Activated CD8-positive, alpha-beta memory T cell treated with anti-CD3 and anti-CD28 coated beads, Interleukin-2, amount 10 ng/mL, durations not matched to agents 7 days and 5 days (primary cell): ENCODE data around the gene NENF. TPM values are rescaled to one million over a fixed set of nuclear protein-coding genes. Genes with fewer than 3 reads are reported as not detected.

Source experiments
- ATAC-seq: fragments of 150-1000 bp; cut with Tn5 transposase; one replicate; pipeline ENCODE4 v1.10.0; 2021; ENCODE audit warnings: moderate library complexity
- CTCF ChIA-PET: fragments of 350-600 bp; sonication (Branson Sonifier 250); formaldehyde crosslinking; loops from one replicate; lab custom pipeline; 2021; ENCODE audit warnings: antibody characterized with exemption; lab: Charles Lee
- DNase-seq: peaks from one replicate; pipeline ENCODE4 v3.0.0-alpha.2; 2020
- H3K27ac Mint-ChIP-seq: one replicate; pipeline ENCODE4 v1.8.0; 2021; ENCODE audit warnings: mild to moderate bottlenecking, mixed read lengths
- H3K27me3 Mint-ChIP-seq: one replicate; pipeline ENCODE4 v1.8.0; 2021; ENCODE audit warnings: mixed read lengths
- H3K36me3 Mint-ChIP-seq: one replicate; pipeline ENCODE4 v1.8.0; 2021; ENCODE audit warnings: mild to moderate bottlenecking, mixed read lengths
- H3K4me1 Mint-ChIP-seq: one replicate; pipeline ENCODE4 v1.8.0; 2021; ENCODE audit warnings: mixed read lengths
- H3K4me3 Mint-ChIP-seq: one replicate; pipeline ENCODE4 v1.8.0; 2021; ENCODE audit warnings: mild to moderate bottlenecking, moderate library complexity, mixed read lengths
- H3K9me3 Mint-ChIP-seq: one replicate; pipeline ENCODE4 v1.8.0; 2022; ENCODE audit warnings: low read depth, mixed read lengths
- total RNA-seq, 2 experiments: library from RNA; stranded (reverse); gene quantifications; one replicate each; pipeline ENCODE4 v1.2.3, GENCODE V29; 2021

The NENF gene
- total RNA-seq, 2 experiments from 2014 or later: 33.9 to 37.6 TPM

DNA sequence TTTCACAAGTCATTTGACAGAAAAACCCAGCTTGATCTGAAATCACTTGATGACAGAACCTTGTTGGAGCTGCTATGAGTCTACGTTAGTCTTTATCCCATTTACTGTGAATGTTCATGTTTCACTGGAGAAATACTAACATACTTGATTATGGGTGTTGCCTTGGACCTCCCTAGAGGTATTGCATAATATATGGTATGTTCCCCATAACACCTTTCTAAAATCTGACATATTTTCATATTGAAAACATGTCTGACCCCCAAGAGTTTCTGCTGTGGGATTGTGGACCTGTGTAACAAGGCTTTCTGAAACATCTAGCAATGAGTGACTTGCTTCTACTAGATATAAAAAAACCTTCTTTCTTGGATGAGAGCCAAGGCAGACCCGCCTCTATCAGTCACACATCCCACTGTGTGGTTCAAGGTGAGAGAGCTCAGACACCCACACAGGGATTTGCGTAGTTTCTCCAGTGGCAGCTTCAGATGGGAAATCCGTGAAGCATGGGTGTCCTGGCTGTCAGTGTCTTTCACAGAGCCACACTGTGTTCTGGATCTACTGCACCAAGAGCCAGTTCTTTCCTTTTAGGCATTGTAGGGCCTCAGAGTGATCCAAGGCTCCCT lies 4.6 kb downstream of the NENF start:
- H3K36me3 Mint-ChIP-seq: peaks cover 2% of the 10 kb centered on the region
- CTCF ChIA-PET: interaction anchor here (0.6 to 1.3 kb wide), 2 partner anchors 18 to 560 kb away, joined by 3 to 6 read pairs; no protein-coding TSS in a partner anchor
- no peaks in the 10 kb centered on the region for H3K27me3 Mint-ChIP-seq
- DNase-seq (no peak), ATAC-seq (no peak)
- peaks cover 6% of the 10 kb centered on the region for H3K4me1 Mint-ChIP-seq
- no peak overlapping the region for H3K4me3 Mint-ChIP-seq
- H3K9me3 Mint-ChIP-seq: no peaks in the 10 kb centered on the region
- no peak overlapping the region for H3K27ac Mint-ChIP-seq

DNA sequence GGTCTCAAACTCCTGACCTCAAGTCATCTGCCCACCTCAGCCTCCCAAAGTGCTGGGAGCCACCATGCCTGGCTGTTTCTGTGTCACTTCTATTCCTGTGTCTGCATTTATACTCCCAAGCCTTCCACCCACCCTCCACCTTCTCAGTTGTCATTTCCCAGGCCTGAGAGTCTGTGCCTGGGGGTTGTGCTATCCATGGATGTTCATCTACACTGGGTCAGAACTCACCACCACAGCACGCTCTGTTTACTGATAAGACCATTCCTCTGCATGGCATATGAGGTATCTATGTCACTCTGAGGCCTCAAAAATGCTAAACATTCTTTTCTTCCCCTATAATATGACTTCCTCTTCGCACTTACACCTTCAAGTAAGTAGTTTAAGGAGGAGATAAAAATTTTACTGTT lies 6.1 kb downstream of the NENF start:
- Mint-ChIP-seq H3K27me3 (no peaks in the 10 kb centered on the region), H3K4me1 (peaks cover 5% of the 10 kb centered on the region), H3K36me3 (peaks cover 2% of the 10 kb centered on the region), H3K4me3 (no peak overlapping the region), H3K27ac (no peak overlapping the region), H3K9me3 (no peaks in the 10 kb centered on the region)
- CTCF ChIA-PET: interaction anchor here (0.7 kb wide), 1 partner anchor 445 kb away, joined by 5 read pairs; no protein-coding TSS in a partner anchor
- ATAC-seq (no peak), DNase-seq (no peak)

DNA sequence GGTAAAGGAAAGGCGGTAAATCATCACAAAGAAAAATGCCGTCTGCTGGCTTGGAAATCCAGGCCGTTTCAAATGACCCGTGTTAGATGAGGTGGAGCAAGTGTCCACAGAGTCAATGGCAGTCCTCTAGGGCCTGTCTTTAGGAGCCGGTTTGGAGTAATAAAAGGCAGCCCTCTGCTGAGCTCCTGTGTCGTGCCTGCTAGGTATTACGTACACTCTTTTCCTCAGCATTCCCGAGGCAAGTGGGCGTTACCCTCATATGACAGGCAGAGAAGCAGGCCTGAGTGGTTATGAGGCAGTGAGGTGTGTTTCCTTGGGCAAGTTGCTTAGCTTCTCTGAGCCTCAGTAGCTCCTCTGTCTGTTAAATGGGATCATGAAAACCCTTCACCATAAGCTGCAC lies 7.7 kb downstream of the NENF start:
- no peak for ATAC-seq
- CTCF ChIA-PET: interaction anchor here (0.9 to 3.4 kb wide), 2 partner anchors 16 to 742 kb away, joined by 3 to 34 read pairs; no protein-coding TSS in a partner anchor
- Mint-ChIP-seq H3K36me3 (peaks cover 10% of the 10 kb centered on the region), H3K4me1 (no peaks in the 10 kb centered on the region), H3K4me3 (no peak overlapping the region), H3K27ac (no peak overlapping the region), H3K9me3 (no peaks in the 10 kb centered on the region), H3K27me3 (no peaks in the 10 kb centered on the region)
- DNase-seq: no peak

DNA sequence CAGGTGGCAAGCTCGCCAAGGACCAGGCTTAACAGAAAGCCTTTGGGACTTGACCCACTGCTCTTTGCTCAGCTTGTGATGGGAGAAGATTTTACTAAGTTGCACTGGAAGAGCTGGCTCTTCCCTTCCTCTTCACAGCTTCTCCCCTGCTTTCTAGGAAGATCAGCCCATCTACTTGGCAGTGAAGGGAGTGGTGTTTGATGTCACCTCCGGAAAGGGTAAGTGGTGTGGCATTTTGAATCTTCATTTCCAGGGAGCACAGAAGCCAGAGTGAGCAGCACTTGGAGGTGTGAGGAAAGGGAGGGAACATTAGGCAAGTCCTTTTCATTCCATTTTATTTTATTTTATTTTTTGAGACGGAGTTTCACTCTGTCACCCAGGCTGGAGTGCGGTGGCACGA lies 9.7 kb downstream of the NENF start:
- ATAC-seq (no peak), DNase-seq (no peak)
- Mint-ChIP-seq H3K9me3 (no peaks in the 10 kb centered on the region), H3K4me3 (no peak overlapping the region), H3K27ac (no peak overlapping the region), H3K36me3 (peaks cover 10% of the 10 kb centered on the region), H3K4me1 (no peaks in the 10 kb centered on the region), H3K27me3 (no peaks in the 10 kb centered on the region)
- CTCF ChIA-PET: interaction anchor here (3.4 kb wide), 1 partner anchor 14 kb away, joined by 34 read pairs; no protein-coding TSS in a partner anchor

DNA sequence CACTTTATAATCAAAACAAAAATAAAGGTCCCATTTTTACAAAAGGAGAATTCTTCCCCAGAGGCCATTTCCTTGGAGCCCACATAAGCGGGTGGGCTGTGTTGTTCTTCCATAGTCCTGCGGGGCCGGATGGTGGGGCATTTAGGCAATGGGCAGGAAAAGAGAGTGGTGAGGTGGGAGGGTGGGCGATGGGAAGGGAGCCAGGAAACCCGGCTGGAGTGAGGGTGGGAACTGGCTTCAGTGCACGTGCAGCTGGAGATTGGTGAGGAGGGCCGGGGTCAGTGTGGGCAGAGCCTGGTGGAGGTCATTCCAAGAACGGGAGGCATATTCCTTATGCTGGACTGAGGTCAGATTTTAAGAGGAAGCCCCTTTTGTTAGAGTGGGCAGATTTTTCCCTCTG lies 13.6 kb downstream of the NENF start:
- CTCF ChIA-PET: interaction anchor here (1.6 kb wide), 1 partner anchor 10 kb away, joined by 6 read pairs; no protein-coding TSS in a partner anchor
- H3K27me3 Mint-ChIP-seq: no peaks in the 10 kb centered on the region
- no peak overlapping the region for H3K27ac Mint-ChIP-seq
- no peak overlapping the region for H3K4me3 Mint-ChIP-seq
- DNase-seq (no peak), ATAC-seq (no peak)
- peaks cover 10% of the 10 kb centered on the region for H3K36me3 Mint-ChIP-seq
- H3K4me1 Mint-ChIP-seq: no peaks in the 10 kb centered on the region
- H3K9me3 Mint-ChIP-seq: no peaks in the 10 kb centered on the region

DNA sequence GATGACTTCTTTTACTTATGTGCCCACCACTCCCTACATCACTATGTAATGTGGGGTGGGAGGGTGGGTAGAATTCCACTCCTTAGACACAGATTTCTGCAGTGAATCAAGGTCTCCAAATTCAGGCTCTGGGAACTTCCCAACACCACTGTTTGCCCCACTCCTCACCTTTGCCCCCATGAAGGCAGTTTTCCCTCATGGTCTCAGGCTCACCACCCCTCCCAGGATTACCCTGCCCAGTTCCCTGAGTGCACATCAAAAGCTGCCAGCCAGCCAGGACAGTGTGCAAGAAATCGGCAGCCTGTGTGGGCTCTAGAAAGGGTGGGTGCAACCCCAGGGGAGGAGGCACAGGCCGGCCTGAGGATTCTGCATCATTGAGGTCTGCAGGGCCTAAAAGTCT lies 14.8 kb downstream of the NENF start:
- no peak for ATAC-seq
- Mint-ChIP-seq H3K36me3 (peaks cover 10% of the 10 kb centered on the region), H3K4me3 (no peak overlapping the region), H3K9me3 (no peaks in the 10 kb centered on the region), H3K27me3 (no peaks in the 10 kb centered on the region), H3K27ac (no peak overlapping the region), H3K4me1 (no peaks in the 10 kb centered on the region)
- DNase-seq: no peak
- CTCF ChIA-PET: interaction anchor here (0.6 to 1.6 kb wide), 2 partner anchors 8 to 229 kb away, joined by 3 to 6 read pairs; no protein-coding TSS in a partner anchor

DNA sequence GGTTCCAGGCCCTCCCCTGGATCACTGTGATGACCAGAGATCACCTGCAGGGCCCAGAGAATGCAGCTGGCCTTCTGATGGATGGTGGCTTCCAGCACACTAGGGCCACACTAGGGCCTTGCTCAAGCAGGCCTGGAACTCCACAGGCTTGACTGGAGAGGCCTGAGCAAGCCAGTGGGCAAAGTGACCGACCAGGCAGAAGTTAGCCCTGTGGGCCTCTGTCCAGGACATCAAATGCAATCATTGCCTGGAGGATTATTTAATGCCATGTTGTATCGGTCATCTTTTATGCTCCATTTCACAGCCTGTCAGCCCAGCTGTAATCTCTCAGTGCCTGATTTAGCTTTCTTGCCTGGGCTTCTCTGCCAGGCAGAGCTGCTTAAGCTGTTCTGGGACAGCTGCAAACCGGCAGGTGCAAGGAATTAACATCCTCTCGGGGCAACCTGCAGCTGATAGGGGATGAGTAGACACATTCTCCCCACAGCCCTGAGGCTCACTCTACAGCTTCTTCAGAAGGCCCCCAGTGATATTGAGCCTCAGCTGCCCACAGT lies 17.7 kb downstream of the NENF start:
- Mint-ChIP-seq H3K4me3 (no peak overlapping the region), H3K4me1 (no peaks in the 10 kb centered on the region), H3K27ac (no peak overlapping the region), H3K36me3 (no peaks in the 10 kb centered on the region), H3K9me3 (no peaks in the 10 kb centered on the region), H3K27me3 (no peaks in the 10 kb centered on the region)
- DNase-seq (no peak), ATAC-seq (no peak)
- CTCF ChIA-PET: interaction anchor here (0.9 to 2.4 kb wide), 4 partner anchors 8 to 770 kb away, joined by 3 to 6 read pairs (median 4); no protein-coding TSS in a partner anchor

DNA sequence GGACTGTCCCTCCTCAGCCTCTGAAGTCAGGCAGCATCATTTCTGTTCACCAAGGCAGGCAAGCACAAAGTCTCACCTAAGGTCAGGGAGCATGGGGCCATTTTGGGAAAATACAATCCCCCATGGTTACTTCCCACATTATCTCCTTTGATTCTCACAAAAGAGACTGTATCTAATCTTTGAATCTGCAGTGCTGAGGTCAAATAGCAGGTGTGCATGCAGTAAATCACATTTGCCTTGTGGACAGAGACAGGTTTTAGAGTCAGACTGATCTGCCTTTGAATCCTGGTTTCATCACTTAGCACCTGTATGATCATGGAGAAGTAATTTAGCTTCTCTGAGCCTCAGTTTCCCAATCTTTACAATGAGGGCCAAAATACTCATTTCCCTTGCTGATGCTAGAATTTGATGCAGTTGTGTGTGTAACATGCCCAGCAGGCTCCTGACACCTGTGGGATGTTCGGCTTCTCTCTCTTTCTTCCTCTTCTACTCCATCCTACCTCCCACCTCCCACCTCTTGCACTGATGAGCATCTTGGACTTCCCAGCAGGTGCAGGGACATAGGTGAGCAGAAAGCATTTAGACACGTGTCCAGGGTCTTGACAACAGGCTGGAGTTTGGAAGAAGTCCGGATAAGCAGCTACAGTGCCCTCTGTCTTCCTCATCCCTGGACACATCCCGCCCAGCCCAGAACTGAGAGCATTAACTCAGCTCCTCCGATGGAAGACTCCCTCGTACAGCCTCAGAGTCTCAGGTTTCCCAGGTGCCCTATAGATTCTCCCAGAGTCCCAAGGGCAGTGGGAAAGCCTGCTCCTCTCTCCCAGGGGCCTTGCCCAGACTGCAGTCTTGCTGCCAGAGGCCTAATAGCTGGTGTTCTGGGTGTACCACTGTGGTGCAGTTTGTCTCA lies 18.9 kb downstream of the NENF start:
- CTCF ChIA-PET: interaction anchor here (0.9 to 1.4 kb wide), 5 partner anchors 12 to 389 kb away, joined by 3 read pairs; partner anchors contain the start of gene PACC1
- no peak for DNase-seq
- ATAC-seq: no peak
- Mint-ChIP-seq H3K4me1 (no peaks in the 10 kb centered on the region), H3K9me3 (no peaks in the 10 kb centered on the region), H3K27me3 (no peaks in the 10 kb centered on the region), H3K36me3 (no peaks in the 10 kb centered on the region), H3K4me3 (no peak overlapping the region), H3K27ac (no peak overlapping the region)

DNA sequence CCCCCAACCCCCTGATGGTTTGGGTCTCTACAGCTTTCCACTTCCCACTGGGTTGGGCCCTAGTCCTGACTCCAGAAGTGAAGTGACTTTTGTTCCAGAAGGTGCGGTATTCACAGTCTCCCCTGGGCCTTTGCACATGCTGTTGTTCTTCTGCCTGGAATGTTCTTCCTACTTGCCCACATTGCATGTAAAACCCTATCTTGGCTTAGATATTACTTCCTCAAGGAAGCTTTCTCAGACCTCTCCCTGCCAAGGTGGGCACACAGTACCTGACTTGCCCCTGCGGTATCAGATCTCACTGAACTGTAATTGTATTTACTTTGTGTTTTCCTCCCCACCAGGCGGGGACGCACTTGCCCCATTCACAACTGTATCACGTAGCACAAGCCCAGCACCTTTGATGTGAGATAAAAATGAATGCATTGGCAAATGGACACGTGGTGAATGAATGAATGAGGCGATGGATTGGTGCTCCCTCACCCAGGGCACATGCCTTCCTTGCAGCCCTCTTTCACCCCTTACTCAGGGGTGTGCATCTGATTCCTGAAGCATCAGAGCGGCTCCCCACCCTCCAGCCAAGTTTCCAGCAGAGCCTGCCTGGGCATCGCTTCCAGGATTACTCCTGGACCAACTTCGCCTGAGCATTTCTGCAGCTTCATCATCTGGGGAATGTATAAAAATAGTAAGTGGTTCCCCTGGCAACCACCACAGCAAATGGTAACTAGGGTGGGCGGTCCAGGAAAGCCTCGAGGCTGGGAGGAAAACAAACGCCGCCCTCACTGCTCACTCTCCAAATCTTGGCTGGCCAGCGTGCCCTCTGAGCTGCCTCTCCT lies 19.8 kb downstream of the NENF start:
- Mint-ChIP-seq H3K4me1 (no peaks in the 10 kb centered on the region), H3K27ac (no peak overlapping the region), H3K4me3 (no peak overlapping the region), H3K36me3 (no peaks in the 10 kb centered on the region), H3K9me3 (no peaks in the 10 kb centered on the region), H3K27me3 (no peaks in the 10 kb centered on the region)
- CTCF ChIA-PET: interaction anchor here (0.9 to 1.5 kb wide), 6 partner anchors 11 to 390 kb away, joined by 3 read pairs; partner anchors contain the start of gene PACC1
- DNase-seq (no peak), ATAC-seq (no peak)

DNA sequence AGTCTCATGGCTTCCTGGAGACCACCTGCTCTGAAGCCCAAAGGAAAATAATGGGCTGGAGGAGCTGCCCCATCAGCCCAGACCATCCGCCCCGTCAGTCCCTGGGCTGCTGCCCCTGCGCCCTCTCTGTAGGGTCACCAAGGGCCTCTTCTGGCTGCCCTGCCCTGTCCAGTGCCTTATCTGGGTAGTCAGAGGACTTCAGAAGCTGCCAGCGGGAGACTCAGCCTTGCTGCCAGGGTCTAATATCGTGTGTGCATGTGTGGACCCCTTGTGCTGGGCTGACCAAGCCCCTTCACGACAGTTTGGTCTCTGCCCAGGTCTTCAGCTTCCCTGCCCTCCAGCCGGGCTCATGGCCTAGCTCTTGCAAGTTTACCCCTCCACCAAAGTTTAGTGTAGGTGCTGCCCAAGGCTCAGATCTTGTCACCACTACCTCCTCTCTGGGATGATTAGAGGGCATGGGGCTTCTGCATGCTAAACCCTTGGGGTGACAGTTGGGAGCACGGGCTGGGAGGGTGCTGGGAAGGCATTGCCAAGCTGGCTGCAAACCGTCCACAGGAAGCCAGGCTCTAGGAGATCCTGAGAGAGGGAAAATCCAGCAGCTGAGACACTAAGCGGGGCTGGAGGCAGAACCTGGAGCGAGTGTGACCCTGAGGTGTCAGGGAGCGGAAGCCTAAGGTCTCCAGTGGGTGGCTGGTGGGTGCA lies 20.6 kb downstream of the NENF start:
- H3K27me3 Mint-ChIP-seq: no peaks in the 10 kb centered on the region
- CTCF ChIA-PET: interaction anchor here (0.7 to 5.7 kb wide), 7 partner anchors 10 to 773 kb away, joined by 3 to 65 read pairs (median 3); no protein-coding TSS in a partner anchor
- DNase-seq (no peak), ATAC-seq (no peak)
- no peak overlapping the region for H3K27ac Mint-ChIP-seq
- H3K4me3 Mint-ChIP-seq: no peak overlapping the region
- peaks cover under 1% of the 10 kb centered on the region for H3K4me1 Mint-ChIP-seq
- no peaks in the 10 kb centered on the region for H3K9me3 Mint-ChIP-seq
- no peaks in the 10 kb centered on the region for H3K36me3 Mint-ChIP-seq

DNA sequence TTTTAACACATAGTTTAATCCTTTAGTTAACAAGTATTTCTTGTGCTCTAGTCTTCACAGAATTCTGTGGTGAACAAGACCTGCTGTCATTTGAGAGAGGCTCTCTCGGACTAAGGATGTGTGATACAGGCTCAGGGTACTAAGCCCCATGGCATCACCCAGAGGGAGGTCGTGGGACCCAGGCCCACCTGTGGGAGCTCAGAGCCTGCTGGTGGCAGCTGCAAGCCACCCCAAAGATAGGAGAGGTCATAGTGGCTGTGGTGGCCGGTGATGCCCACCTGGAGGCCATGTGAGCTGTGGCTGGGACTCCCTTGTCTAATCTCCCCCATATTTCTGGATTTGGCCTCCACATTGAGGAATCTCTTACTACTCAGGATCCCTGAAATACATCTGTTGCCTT lies 22.0 kb downstream of the NENF start:
- Mint-ChIP-seq H3K27ac (no peak overlapping the region), H3K36me3 (no peaks in the 10 kb centered on the region), H3K27me3 (no peaks in the 10 kb centered on the region), H3K4me1 (peaks cover 7% of the 10 kb centered on the region), H3K9me3 (no peaks in the 10 kb centered on the region), H3K4me3 (no peak overlapping the region)
- CTCF ChIA-PET: interaction anchor here (0.7 to 5.7 kb wide), 31 partner anchors 9 to 775 kb away, joined by 3 to 71 read pairs (median 8); partner anchors contain the start of genes ATF3, DTL, INTS7 and NENF
- ATAC-seq (no peak), DNase-seq (no peak)

DNA sequence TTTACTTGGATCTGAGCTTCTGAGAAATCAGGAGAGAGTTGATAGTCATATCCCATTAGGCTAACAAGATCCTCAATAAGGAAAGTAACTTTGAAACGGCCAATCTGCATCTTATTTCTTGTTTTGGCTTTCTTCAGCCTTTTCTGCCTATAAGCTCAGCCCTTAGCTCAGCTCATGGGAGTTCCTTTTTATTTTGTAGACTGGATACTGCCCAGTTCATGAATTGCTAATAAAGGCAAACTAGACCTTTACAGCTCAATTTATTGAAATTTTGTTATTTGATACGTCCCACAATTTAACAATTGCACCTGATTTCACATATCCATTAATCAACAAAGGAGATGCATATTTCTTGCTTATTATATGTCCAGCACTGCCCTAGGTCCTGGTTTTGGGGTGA lies 22.7 kb downstream of the NENF start:
- ATAC-seq (no peak), DNase-seq (no peak)
- Mint-ChIP-seq H3K9me3 (no peaks in the 10 kb centered on the region), H3K36me3 (no peaks in the 10 kb centered on the region), H3K27me3 (no peaks in the 10 kb centered on the region), H3K27ac (no peak overlapping the region), H3K4me3 (no peak overlapping the region), H3K4me1 (peaks cover 7% of the 10 kb centered on the region)
- CTCF ChIA-PET: interaction anchor here (0.8 to 5.7 kb wide), 88 partner anchors 8 to 875 kb away, joined by 3 to 71 read pairs (median 5); partner anchors contain the start of genes DTL, INTS7, NENF and NSL1
